ENCODE results near the gene NXPH1. TPM values are rescaled to one million over a fixed set of nuclear protein-coding genes. Genes with fewer than 3 reads are reported as not detected.

NXPH1 gene
- total RNA-seq, 1 donor from 2014 or later: not detected

DNA sequence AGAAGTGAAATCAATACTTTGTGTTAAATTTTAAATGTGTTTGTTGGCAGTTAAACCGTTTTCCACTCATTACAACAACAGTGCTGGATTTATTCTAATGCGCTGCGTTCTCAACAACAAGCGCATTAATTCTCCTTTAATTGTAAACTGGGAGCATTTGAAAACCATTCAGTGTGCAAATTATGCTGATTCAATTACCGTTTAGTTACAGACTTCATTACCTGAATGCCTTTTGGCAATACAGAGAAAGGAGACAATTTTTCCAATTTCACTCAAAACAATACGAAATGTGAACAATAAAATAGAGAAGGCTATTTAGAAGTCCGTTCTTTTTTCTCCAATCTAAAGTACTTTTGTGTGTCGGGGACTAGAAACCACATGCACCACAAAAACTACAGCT lies 4.2 kb downstream of the NXPH1 start:
- peaks cover 51% of the 10 kb centered on the region for H3K27me3 ChIP-seq (ENCODE audit: control insufficient read depth, insufficient read depth, low read length)
- DNase-seq (ENCODE audit: low read depth) (no peak), FAIRE-seq (no peak)
- TF ChIP-seq, protein P1, sequence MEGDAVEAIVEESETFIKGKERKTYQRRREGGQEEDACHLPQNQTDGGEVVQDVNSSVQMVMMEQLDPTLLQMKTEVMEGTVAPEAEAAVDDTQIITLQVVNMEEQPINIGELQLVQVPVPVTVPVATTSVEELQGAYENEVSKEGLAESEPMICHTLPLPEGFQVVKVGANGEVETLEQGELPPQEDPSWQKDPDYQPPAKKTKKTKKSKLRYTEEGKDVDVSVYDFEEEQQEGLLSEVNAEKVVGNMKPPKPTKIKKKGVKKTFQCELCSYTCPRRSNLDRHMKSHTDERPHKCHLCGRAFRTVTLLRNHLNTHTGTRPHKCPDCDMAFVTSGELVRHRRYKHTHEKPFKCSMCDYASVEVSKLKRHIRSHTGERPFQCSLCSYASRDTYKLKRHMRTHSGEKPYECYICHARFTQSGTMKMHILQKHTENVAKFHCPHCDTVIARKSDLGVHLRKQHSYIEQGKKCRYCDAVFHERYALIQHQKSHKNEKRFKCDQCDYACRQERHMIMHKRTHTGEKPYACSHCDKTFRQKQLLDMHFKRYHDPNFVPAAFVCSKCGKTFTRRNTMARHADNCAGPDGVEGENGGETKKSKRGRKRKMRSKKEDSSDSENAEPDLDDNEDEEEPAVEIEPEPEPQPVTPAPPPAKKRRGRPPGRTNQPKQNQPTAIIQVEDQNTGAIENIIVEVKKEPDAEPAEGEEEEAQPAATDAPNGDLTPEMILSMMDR (IDR thresholded peaks at IDR 0.05; ENCODE audit: insufficient read depth, low read length, severe bottlenecking): no peak
- no peaks in the 10 kb centered on the region for H3K36me3 ChIP-seq (ENCODE audit: control insufficient read depth, insufficient read depth, low read length)
- no peak overlapping the region for H3K4me3 ChIP-seq (ENCODE audit: low read depth, low read length)

DNA sequence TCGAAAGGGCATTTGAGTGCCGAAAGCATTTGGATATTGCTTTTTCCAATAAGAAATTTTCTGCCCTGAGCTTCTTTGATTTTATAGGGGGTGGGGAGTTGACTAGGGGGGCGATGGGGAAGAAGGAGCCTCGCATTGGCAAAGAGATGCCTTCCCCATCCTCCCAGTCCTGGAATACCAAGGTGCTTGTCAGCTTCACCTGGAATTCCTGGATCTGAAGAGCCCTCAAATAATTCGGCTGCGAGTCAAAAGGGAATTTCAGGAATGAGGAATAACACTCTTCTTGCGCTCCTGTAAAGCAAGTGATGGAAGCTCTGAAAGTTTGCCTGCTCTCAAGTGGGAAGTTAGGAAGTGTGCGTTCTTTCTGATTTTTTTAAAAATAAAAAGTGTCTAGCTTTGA lies 7.3 kb downstream of the NXPH1 start:
- TF ChIP-seq, protein P1 (IDR thresholded peaks at IDR 0.05; ENCODE audit: insufficient read depth, low read length, severe bottlenecking): no peak
- FAIRE-seq (no peak), DNase-seq (ENCODE audit: low read depth) (no peak)
- no peaks in the 10 kb centered on the region for H3K36me3 ChIP-seq (ENCODE audit: control insufficient read depth, insufficient read depth, low read length)
- H3K4me3 ChIP-seq (ENCODE audit: low read depth, low read length): no peak overlapping the region
- H3K27me3 ChIP-seq (ENCODE audit: control insufficient read depth, insufficient read depth, low read length): peaks cover 36% of the 10 kb centered on the region

DNA sequence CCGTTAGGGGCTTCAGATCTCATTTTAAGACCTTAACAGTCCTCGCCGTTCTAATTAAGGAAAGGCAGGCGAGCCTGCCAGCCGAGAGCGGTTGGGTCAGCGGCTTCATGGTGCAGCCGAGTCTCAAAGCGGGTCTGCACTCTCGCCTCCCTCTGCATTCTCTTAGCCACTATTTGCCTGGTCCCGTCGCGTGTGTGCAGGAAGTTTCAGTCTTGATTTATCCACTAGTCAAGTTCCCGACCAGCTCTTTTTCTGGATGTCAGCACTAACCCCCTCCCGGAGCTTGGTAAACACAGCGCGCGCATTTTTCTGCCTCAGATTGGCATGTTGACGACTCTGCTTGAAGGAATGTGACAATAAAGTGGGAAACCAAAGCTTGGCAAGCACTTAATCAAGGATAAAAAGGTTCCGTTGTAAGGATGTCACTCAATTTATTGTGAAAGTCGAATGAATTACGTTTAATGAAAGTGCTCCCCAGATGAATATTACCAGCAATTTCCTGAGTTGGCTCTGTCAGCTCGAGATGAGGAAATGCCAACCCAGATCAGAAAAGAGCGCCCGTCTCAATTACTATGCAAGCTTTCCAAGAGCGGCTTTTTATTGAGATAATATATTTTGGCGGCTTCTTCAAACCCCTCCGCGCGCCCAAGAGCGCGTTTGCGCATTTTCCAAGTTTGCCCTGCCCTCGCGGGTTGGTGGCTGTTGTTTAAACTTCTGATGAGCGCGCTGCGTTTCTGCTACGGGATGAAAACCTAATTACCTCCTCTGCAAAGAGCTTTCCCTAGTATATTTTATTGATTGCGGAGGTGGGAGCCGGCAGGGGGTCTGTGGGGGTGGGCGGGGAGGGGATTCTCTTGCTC lies 7.9 kb downstream of the NXPH1 start:
- Histone ChIP-seq H3K4me3 (ENCODE audit: low read depth, low read length) (no peak overlapping the region), H3K36me3 (ENCODE audit: control insufficient read depth, insufficient read depth, low read length) (no peaks in the 10 kb centered on the region), H3K27me3 (ENCODE audit: control insufficient read depth, insufficient read depth, low read length) (peaks cover 30% of the 10 kb centered on the region)
- DNase-seq (ENCODE audit: low read depth) (no peak), FAIRE-seq (no peak)
- TF ChIP-seq, protein P1 (IDR thresholded peaks at IDR 0.05; ENCODE audit: insufficient read depth, low read length, severe bottlenecking): no peak

DNA sequence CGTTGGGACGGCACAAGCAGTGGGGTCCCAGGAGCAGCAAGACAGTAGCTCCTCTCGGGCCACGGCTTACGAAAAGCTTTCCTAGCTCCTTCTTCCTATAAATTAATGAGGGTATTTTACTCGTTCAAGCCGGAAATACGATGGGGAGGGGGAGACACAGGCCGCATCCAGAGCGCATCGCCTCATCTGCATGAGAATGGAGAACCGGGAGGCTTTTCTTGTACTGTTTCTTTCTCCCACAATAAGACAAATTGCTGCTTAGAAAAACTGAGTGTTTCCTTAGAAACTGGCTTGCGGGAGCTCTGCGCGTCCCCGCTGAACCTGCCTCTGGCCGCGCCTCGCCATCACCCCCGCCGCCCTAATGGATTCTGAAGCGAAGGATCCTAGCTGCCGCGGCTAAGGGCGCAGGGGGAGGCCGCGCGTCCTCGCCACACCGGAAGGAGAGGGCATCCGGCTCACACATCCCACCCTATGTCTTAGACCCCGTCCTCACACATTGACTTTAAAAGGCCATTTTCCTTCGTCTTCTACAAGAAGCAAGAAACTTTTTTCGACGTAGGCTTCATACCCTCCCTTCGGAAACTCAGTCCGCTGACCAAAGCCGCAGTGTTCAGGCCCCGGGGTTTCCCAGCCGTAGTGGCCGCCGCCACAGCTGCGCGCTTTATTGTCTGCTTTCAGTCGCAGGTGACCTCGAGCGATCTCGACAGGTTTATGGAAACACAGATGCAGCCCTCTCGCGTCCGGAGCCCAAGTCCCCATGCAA lies 8.8 kb downstream of the NXPH1 start:
- Histone ChIP-seq H3K27me3 (ENCODE audit: control insufficient read depth, insufficient read depth, low read length) (peaks cover 25% of the 10 kb centered on the region), H3K4me3 (ENCODE audit: low read depth, low read length) (no peak overlapping the region), H3K36me3 (ENCODE audit: control insufficient read depth, insufficient read depth, low read length) (no peaks in the 10 kb centered on the region)
- DNase-seq (ENCODE audit: low read depth) (no peak), FAIRE-seq (no peak)
- TF ChIP-seq, protein P1 (IDR thresholded peaks at IDR 0.05; ENCODE audit: insufficient read depth, low read length, severe bottlenecking): no peak

DNA sequence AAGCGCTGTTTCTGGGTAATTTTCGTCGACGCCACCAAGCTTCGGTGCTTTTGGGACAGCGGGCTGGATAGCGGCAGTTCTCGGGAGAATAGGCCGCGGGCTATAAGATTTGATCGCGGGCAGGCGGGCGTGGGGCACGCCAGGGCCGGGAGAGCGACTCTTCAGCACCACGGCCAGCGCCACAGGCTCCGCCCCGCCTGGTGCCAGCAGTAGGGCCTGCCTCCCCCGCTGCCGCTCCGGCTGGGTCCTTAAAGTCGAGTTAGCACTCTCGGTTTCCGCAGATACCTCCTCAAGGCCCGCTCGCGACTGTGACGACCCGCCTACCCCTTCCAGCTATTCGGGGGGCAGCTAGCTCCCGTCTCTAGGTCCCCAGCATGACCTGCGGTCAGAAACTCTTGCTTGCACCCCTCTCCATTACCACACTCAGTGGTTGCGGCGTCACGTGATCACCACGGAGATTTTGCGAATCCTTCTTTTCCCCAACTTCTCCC lies 9.4 kb downstream of the NXPH1 start:
- H3K4me3 ChIP-seq (ENCODE audit: low read depth, low read length): no peak overlapping the region
- FAIRE-seq (no peak), DNase-seq (ENCODE audit: low read depth) (peak; percentile 12)
- TF ChIP-seq, protein P1 (IDR thresholded peaks at IDR 0.05; ENCODE audit: insufficient read depth, low read length, severe bottlenecking): no peak
- H3K27me3 ChIP-seq (ENCODE audit: control insufficient read depth, insufficient read depth, low read length): peaks cover 25% of the 10 kb centered on the region
- H3K36me3 ChIP-seq (ENCODE audit: control insufficient read depth, insufficient read depth, low read length): no peaks in the 10 kb centered on the region

All from bronchial epithelial cell (primary cell).